CD4-positive, alpha-beta T cell treated with Interleukin-6 for 4 hours (primary cell): ENCODE data around the gene MFSD6.
"Not testable (repeated sequence)": the region's sequence is repeated elsewhere in the genome, so short reads cannot be mapped to it uniquely, and the experiment has no call there.

ENCODE experiments used
- DNase-seq: peaks from one replicate; pipeline ENCODE4 v3.0.0-alpha.2; 2020; ENCODE audit warnings: mixed read lengths

Gene MFSD6

DNA sequence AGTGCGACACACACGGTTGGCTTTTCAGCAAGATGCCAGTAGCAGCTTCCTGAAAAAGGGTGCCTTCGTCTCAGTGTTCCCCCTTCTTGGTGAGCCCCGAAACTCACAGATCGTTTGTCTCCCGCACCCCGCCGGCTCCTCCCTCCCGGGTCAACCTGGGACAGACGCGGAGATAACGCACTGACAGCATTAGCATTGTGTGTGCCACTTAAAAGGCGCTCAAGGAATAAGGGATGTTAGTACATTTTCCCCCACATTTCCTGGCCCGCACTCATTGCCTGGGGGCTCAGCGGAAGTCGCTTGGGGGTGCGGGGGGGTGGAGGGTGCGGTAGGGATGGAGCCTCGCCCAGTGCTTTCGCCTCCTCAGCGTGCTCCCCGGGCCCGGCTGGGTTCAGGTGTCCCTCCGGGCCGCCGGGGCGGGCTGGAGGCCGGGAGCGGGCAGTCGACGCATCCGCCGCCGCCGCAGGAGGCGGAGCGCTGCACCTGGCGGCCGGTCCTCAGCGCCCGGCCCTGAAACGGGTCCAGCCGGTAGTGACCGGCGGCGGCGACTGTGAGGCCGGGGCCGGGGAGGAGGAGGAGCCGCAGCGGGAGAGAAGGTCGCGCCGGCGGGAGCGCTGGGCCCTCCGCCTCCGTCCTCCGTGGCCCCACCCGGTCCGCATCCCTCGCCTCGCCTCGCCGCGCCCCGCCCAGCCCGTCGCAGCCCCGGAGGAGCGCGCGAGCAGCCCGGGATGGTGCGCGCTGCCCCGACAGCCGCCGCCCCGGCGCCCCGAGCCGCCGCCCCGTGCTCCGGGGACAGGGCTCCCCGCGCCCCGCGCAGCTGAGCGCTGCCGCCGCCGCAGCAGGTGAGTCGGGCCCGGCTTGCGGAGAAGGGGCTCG lies at the start of gene MFSD6:
Gene MFSD6, plus strand, starts transcription at position 694 of the 876 bp plus-strand sequence. CDS start 27,675 bp downstream, outside the sequence.
- DNase-seq, result peak; percentile 68

DNA sequence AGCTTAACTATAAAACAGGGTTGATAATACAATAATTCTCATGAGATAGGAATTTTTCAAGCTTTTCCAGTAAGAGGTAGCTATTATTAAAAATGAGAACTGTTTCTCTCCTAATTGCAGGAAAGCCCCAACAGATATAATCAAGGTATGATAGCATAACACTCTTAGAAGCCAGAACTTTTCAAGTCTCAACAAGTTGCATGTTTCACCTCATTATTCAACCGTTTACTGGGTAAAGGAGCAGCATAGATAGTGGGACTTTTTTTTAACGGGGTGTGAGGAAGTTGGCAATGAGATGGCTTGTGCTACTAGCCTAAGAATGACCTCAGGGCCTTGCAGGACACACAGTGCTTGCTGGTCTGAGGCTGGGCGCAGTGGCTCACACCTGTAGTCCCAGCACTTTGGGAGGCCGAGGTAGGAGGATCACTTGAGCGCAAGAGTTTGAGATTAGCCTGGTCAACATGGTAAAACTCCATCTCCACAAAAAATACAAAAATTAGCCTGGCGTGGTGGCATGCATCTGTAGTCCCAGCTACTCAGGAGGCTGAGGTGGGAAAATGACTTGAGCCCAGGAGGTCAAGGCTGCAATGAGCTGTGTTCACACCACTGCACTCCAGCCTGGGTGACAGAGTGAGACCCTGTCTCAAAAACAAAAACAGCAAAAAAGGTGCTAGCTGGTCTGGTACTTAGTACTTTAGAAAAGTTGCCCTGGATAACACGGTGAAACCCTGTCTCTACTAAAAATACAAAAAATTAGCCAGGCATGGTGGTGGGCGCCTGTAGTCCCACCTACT lies 49.3 kb upstream of the MFSD6 start:
- DNase-seq, result not testable (repeated sequence)

DNA sequence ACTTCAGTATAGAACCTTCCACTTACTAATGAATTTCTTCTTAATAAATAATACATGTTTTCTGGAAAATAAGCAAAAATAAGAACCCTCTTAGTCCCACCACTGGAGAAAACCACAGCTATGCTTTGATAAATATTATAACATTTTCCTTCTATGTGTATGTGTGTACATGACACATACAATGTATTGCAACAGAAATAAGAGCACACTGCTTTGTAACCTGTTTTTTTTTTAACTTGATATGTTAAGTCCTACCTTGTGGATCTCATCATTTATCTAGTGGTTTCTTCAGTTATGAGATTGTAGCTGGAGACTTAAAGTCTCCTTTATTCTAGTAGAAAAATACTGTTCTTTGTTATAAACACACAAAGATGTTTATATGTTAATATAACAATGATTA lies 47.6 kb upstream of the MFSD6 start:
- no peak for DNase-seq

DNA sequence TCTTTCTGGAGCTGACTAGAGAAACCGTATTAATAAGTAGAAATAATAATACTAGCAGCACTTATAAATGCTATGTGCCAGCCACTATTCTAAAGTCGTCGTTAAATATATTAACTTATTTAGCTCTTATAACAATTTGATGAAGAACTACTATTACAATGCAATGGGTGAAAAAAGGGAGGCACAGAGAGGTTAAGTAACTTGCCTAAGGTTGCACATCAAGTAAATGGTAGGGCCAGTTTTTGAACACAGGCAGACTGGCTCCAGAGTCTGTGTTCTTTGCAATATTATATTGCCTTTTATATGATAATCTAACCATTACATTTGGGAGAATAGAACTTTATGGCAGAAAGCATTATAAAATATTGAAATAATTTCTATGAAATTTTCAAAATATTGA lies 47.2 kb upstream of the MFSD6 start:
- no peak for DNase-seq

DNA sequence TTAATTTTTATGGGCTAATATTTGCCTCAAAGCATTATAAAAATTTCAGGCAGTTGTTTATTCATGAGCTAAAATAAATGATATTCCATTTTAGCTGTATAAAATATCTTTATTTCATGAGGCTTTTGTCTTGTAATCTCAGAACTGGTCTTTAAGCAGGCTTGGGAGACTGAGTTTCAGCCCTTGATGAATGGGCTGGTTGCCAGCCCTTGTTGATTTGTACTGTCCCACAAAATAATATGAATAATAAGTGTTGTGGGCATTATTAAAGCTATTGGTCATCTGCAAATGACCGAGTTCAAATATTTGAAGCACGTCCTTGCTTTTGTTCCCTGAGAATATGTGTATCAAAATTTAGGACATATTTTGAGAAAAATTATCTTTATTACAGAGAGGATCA lies 46.6 kb upstream of the MFSD6 start:
- no peak for DNase-seq

DNA sequence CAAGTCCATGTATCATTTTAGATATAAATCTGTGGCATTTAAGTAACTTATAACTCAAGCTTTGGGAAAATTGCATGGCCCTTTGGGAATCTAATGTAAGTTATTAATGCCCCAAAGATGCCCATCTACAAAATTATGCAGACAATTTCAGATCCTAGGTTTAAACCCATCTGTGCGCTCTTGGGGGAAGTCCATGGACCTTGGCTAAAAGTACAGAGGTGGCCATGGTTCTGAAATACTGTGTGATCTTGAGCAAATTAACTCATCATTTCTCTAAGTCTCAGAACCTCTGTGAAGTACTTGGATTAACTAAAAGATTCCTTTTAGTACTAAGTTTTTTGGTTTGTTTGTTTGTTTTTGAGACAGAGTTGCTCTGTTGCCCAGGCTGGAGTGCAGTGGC lies 45.3 kb upstream of the MFSD6 start:
- no peak for DNase-seq

DNA sequence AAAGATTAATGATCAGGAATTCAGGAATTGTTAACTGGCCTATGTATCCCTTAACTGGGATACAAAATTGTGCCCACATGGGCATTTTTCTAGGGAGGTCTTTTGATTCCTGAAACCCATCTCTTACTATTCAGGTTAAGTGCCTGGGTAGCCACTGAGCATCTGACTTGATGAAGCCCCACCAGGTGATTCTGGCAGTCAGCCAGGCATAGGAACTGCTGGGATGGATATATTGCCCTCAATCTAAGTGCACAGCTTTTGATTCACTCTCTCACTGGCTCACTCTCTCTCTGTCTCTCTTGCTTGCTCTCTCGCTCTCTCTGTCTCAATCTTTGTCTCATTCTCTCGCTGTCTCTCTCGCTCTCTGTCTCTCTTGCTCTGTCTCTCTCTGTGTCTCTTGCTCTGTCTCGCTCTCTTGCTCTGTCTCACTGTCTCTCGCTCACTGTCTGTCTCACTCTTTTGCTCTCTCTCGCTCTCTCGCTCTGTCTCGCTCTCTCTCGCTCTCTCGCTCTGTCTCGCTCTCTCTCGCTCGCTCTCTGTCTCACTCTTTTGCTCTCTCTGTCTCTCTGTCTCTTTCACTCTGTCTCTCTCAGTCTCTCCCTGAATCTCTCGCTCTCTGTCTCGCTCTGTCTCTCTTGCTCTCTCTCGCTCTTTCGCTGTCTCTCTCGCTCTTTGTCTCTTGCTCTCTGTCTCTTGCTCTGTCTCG lies 42.5 kb upstream of the MFSD6 start:
- DNase-seq, result no peak

DNA sequence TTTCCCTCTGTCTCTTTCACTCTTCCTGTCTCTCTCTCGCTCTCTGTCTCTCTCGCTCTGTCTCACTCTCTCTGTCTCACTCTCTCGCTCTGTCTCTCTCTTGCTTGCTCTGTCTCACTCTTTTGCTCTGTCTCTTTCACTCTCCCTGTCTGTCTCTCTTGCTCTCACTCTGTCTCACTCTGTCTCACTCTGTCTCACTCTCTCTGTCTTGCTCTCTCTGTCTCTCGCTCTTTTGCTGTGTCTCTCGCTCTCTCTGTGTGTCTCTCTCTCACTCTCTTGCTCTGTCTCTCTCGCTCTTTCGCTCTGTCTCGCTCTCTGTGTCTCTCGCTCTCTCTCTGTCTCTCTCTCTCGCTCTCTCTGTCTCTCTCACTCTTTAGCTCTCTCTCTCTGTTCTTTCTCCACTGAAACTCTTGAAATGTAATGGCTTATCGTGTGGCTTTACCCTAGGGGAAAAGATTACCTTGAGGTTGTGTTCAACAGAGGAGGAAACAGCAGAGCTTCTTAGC lies 41.9 kb upstream of the MFSD6 start:
- DNase-seq, result no peak

DNA sequence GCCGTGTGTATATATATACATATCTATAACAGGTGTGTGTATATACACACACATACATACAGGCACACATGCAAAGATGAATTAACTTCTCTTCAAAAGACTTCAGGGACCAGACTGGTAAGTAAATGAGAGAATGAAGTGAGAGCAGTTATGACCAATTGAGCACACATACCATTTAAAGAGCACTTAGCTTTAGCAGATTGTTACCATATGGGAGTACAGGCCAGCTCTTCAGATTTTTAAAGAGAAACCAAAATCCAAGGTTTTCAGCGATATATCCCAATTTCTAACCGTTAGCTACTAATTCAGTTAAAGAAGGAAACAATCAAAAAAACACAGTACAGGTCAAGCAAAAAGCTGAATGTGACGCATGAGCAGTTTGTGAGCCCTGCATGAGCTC lies 41.1 kb upstream of the MFSD6 start:
- no peak for DNase-seq

DNA sequence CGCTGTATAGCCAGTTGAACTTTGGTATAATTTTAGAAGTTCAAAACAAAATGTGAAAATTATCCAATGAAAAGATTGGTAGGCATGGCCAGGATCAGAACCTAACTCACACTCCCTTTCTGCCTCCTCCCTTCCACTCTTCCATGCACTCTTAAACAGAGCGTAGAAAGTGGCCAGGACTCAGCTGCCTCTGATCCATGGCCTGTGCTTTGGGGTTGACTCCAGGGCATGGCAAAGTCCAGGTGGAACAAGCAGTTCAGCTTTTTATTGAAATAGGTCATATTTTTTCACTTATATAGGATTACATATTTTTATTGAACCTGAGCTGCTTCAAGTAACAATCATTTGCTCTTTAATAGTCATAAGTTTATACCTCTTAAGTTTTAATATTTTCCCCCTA lies 38.5 kb upstream of the MFSD6 start:
- DNase-seq, result no peak

DNA sequence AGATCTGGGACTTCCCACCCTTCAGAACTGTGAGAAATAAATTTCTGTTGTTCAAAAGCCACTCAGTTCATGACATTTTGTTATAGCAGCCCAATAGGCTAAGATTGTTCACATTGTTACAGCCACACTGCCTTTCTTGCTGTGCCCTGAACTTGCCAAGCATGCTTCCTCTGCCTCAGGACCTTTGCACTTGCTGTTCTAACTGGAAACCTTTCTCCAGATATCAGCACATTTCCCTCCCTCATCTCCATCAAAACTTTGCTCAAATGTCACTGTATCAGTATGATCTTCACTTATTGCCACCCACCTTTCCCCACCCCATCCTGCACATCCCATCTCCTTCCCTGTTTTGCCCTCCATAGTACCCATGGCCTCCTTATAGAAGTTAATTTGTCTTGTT lies 32.1 kb upstream of the MFSD6 start:
- DNase-seq, result no peak

DNA sequence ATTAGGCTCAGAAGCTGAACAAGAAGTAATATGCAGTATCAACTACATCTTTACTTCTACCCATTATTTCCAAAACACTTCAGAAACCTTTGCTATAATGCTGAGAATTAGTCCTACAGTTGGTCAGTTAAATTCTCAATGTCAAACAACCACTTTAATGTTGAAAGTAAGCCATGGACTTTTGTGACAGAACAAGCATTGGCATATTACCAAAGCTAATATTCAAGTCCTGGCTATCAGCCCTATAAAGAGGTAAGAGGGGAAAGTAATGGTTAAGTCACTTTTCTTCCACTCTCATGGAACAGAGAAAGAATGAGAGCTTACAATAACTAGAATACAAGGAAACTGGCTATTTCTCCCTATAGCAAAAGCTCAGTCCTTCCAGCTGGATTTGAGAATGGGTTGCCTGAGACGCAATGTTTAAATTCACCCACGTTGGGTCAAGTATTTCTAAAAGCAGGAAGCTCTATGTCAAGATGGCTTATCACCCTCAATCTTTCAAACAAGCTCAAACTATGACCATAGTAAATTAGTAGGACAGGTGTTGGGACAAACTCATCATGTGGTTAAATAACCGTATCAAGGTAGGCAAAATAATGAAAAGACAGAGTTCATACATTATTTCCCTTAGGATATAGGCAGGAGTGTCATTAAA lies 31.4 kb upstream of the MFSD6 start:
- DNase-seq, result no peak

DNA sequence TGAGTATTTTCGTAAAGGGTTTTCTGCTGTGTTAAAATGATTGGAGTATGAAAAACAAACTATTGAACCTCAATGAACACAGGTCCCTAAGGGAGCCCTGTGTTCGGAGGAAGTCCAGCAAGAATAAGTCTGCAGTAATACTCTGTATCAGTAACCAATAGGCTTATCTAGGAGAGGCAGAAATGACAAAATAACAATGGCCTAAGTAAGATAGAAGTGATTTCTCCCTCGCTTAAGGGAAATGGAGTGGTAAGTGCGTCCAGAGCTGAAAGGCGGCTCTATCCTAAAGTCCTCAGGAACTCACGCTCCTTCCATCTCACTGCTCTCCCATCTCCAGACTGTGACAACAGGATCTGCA lies 29.3 kb upstream of the MFSD6 start:
- no peak for DNase-seq

DNA sequence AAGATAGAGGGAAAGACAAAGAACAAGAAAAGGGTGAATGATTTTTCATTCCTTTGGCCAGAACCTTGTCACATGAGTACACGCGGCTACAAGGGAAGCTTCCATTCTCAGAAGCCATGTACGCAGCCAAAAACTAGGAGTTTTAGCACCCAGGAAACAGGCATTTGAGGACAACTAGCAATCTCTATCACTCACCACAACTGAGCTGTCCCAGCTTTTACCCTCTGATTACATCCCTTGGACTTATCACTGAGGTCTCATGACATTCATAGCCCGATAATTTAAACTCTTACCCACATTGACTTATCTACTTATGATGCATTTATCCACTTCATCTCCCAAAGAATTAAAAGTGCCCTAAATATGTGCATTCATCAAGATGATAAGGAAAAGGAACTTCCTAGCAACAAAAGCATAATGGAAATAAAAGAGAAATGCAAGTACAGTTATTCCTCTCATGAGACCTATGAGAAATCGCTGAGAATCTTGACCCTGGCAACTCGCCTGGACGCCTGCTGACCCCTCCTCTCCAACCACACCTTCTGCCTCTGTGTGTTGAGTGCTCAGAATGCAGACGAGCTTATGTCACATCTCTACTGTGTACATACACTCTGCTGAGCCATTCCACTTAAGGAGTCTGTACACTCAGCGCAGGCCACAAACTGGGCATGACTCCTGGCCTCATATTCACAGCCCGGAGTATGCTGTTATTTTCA lies 28.7 kb upstream of the MFSD6 start:
- DNase-seq, result no peak

DNA sequence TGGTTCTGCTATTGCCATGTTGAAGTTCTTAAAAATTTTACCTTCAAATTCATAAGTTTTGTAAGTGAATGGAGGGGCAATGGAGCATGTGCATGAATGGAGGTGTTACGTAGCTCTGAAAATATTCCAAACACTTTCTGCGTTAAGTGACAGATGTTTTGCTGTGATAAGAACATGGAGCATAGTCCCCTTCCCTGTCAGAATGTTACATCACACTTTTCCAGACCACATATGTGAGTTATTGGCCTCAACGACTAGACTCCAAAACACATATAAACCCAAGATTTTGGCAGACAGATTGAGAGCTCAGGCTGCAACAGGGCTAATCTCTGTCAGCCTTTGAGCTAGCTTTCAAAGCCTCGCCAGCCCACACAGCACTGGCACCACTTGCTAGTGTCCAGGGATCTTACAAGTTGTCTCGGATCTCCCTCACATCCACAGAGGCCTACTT lies 27.2 kb upstream of the MFSD6 start:
- no peak for DNase-seq

DNA sequence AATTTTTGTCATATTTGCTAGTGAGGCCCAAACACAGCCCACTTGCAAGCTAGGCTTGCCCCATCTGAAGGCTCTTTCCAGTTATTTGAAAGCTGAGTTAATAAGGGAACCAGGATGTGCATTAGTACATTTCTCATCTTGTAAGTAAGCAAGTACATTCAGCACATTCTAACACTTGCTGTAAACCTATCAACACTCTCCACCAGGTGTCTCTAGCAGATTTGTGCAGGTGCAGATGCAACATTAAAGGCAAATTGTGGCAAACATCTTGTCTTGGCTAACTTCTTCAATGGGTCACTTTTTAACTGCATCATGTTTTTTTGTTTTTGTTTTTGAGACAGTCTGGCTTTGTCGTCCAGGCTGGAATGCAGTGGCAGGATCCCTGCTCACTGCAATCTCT lies 25.3 kb upstream of the MFSD6 start:
- peak; percentile 50 for DNase-seq

DNA sequence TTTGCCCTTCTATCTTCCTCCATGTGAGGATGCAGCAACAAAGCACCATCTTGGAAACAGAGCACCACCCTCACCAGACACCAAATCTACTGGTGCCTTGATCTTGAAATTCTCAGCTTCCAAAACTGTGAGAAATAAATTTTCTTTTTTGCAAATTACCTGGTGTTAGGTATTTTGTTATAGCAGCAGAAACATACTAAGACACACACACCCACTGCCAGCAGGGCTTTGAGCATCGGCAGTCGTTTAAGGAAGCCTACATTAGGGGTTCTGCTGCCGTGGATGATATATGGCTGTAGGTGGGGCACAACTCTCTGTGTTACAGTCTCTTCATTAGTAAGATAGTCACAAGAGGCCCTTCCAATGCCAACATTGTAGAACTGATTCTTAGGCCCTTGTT lies 20.7 kb upstream of the MFSD6 start:
- DNase-seq, result no peak

DNA sequence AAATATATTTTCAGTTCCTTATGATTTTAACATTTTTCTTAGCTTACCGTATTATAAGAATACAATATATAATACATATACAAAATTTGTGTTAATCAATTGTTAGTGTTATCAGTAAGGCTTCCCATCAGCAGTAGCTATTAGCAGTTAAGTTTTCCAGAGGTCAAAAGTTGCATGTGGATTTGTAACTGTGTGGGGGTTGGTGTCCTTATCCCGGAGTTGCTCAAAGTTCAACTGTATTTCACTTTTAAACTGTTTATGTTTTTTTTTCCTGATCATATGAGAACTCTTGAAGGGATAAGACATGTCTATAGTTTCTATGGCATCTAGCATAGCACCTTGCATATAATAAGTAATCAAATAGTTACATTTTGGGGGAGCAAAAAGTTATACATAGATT lies 11.9 kb upstream of the MFSD6 start:
- no peak for DNase-seq

DNA sequence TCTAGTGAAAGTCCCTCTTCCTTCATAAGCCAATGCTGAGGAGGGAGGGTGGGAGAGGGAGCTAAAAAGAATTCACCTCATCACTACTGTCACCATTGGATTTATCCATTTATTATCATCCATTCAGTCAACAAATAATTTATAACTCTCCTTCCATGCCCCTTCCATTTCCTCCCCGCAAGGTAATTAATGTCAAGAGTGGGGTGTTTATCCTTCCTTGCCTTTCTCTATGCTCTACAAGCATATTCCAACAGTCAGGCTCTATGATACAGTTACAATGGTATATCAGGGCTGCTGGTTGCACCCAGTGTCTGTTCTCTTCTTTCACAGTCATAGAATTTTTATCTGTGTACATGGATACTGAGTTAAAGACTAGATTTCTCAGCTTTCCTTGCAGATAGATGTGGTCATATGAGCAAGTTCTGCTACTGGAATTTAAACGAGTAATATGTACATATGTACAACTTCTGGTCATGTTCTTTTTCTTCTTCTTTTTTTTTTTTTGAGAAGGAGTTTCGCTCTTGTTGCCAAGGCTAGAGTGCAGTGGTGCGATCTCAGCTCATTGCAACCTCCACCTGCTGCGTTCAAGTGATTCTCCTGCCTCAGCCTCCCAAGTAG lies 5.1 kb upstream of the MFSD6 start:
- no peak for DNase-seq

DNA sequence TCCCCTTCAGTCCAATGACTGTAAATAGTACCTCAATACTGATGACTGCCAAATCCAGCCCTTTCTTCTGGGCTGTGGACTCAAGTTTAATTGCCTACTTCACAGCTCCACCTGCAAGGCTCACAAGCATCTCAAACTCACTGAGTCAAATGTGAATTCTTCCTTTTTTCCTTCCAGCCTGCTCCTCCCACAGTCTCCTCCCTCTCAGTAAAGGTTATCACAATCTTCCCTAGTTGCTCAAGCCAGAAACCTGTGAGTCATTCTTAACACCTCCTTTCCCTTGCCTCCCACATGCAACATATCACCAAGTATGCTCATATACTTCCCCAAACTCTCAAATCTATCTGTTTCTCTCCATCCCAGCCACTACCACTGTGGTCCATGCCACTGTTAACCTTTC lies 3.7 kb upstream of the MFSD6 start:
- DNase-seq, result no peak

DNA sequence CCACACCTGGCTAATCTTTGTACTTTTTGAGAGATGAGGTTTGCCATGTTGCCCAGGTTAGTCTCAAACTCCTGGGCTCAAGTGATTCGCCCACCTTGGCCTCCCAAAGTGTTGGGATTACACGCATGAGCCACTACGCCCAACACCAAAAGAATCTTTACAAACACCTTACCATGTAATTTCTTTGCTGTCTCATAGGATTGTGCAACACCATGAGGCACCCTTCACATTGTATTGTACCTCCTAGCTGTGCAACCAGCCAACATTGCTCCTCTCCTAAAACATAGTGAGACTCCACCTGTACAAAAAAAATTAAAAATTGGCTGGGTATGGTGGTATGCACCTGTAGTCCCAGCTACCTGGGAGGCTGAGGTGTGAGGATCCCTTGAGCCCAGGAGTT lies 3.1 kb upstream of the MFSD6 start:
- DNase-seq, result no peak

DNA sequence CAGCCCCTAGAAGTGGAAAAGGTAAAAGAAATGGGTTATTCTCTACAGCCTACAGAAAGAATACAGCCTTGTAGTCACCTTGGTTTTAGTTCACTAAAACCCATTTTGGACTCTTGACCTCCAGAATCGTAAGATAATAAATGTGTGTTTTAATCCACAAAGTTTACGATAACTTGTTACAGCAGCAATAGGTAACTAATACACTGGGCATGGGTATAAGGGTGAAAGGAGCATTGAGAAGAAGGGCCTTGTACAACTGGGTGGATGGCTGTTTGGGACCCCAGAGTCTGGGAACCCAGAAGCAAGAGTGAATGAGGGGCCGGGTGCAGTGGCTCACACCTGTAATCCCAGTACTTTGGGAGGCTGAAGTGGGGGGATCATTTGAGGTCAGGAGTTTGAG lies 2.2 kb upstream of the MFSD6 start:
- no peak for DNase-seq
